Osteoblast (primary cell): ENCODE results near the gene GPC5. TPM values are rescaled to one million over a fixed set of nuclear protein-coding genes. Genes with fewer than 3 reads are reported as not detected.

Experiments
- DNase-seq: peaks from one replicate; pipeline ENCODE4 v3.0.0; 2011; ENCODE audit warnings: low spot score, mixed read lengths; ENCODE audit not compliant: insufficient read length; ENCODE audit errors: missing footprints
- H2AFZ ChIP-seq: 2 replicates; pipeline ENCODE4 v1.6.0; 2011; ENCODE audit warnings: mild to moderate bottlenecking, low read length
- H3K27ac ChIP-seq: 2 replicates; pipeline ENCODE4 v1.5.1; 2011; ENCODE audit warnings: mild to moderate bottlenecking, low read depth, low read length, moderate library complexity
- H3K27me3 ChIP-seq: 2 replicates; pipeline ENCODE4 v1.6.0; 2012; ENCODE audit warnings: mild to moderate bottlenecking, control low read depth, inconsistent platforms, low read length, moderate library complexity; ENCODE audit not compliant: insufficient read depth
- H3K36me3 ChIP-seq: 2 replicates; pipeline ENCODE4 v1.5.1; 2011; ENCODE audit warnings: mild to moderate bottlenecking, low read length, control low read depth, moderate library complexity; ENCODE audit not compliant: insufficient read depth
- H3K4me1 ChIP-seq: 2 replicates; pipeline ENCODE4 v1.5.1; 2011; ENCODE audit warnings: mild to moderate bottlenecking, low read length, control low read depth, moderate library complexity; ENCODE audit not compliant: insufficient read depth
- H3K4me2 ChIP-seq: 2 replicates; pipeline ENCODE4 v1.6.0; 2011; ENCODE audit warnings: mild to moderate bottlenecking, low read length; ENCODE audit not compliant: insufficient read depth
- H3K4me3 ChIP-seq: fragments of 200-600 bp; sonication (generic); 3 replicates; pipeline ENCODE4 v1.5.1; 2012; ENCODE audit warnings: mild to moderate bottlenecking, low read length, inconsistent platforms; ENCODE audit not compliant: insufficient read depth
- H3K79me2 ChIP-seq: 2 replicates; pipeline ENCODE4 v1.6.0; 2012; ENCODE audit warnings: mild to moderate bottlenecking, low read length, control low read depth, inconsistent platforms; ENCODE audit not compliant: insufficient read depth
- H3K9me3 ChIP-seq: 2 replicates; pipeline ENCODE4 v1.5.1; 2011; ENCODE audit warnings: low read depth, low read length, control low read depth
- H4K20me1 ChIP-seq: 2 replicates; pipeline ENCODE4 v1.6.0; 2012; ENCODE audit warnings: mild to moderate bottlenecking, low read length, control low read depth; ENCODE audit not compliant: insufficient read depth
- total RNA-seq: library from RNA; depleted of rRNA; stranded (reverse); fragments of >200 nt; gene quantifications from 2 replicates; pipeline ENCODE4 v1.2.3, GENCODE V29; 2012
- TF ChIP-seq, protein P1 (sequence below): IDR thresholded peaks from 2 replicates; pipeline ENCODE4 v1.5.1; 2011; ENCODE audit warnings: mild to moderate bottlenecking, low read depth, low read length, moderate library complexity; ENCODE audit errors: extremely low read depth

Gene GPC5
- total RNA-seq, 1 donor = 0.36 TPM

DNA sequence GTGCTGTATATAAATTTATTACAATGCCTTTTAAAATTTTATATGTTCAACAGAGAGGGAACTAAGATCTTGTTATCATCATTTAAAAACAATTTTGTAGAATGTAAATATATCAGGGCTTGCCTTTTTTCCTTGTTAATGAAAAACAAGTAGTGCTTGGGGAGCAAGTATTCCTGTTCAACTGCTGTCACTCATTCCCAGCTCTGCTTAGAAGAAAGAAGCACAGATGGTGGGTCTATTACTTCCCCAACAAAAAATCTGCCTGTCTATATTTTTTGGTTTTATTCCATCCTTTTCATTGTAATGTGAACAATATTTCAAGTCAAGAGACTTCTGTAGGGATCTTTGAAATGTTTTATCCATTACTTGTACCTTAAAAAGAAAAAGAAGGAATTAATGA, 503.9 kb downstream of the GPC5 start:
- no peaks in the 10 kb centered on the region for H3K4me1 ChIP-seq
- no peaks in the 10 kb centered on the region for H4K20me1 ChIP-seq
- H3K79me2 ChIP-seq = no peaks in the 10 kb centered on the region
- TF ChIP-seq, protein P1, sequence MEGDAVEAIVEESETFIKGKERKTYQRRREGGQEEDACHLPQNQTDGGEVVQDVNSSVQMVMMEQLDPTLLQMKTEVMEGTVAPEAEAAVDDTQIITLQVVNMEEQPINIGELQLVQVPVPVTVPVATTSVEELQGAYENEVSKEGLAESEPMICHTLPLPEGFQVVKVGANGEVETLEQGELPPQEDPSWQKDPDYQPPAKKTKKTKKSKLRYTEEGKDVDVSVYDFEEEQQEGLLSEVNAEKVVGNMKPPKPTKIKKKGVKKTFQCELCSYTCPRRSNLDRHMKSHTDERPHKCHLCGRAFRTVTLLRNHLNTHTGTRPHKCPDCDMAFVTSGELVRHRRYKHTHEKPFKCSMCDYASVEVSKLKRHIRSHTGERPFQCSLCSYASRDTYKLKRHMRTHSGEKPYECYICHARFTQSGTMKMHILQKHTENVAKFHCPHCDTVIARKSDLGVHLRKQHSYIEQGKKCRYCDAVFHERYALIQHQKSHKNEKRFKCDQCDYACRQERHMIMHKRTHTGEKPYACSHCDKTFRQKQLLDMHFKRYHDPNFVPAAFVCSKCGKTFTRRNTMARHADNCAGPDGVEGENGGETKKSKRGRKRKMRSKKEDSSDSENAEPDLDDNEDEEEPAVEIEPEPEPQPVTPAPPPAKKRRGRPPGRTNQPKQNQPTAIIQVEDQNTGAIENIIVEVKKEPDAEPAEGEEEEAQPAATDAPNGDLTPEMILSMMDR = no peak
- no peak overlapping the region for H3K4me3 ChIP-seq
- no peaks in the 10 kb centered on the region for H3K27me3 ChIP-seq
- no peak overlapping the region for H3K4me2 ChIP-seq
- H3K9me3 ChIP-seq = peaks cover 2% of the 10 kb centered on the region
- H3K27ac ChIP-seq = no peak overlapping the region
- H2AFZ ChIP-seq = no peak overlapping the region
- no peaks in the 10 kb centered on the region for H3K36me3 ChIP-seq
- DNase-seq = no peak

DNA sequence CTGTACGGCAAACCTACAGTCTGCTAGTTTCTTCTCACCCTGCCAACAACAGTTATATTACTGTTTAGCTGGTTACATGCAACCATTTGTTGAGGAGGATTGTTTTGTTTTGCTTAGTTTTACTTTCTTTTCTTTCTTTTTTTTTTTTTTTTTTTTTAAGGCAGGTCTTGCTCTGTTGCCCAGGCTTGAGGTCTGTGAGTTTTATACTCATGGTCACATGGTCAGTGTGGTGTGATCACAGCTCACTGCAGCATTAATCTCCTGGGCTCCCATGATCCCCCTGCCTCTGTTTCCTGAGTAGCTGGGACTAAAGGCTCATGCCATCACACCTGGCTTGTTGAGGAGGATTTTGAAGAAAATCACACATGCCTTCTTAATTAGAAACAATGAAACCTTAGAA, 505.6 kb downstream of the GPC5 start:
- H4K20me1 ChIP-seq = no peaks in the 10 kb centered on the region
- H3K4me2 ChIP-seq = no peak overlapping the region
- no peaks in the 10 kb centered on the region for H3K36me3 ChIP-seq
- no peaks in the 10 kb centered on the region for H3K4me1 ChIP-seq
- H2AFZ ChIP-seq = no peak overlapping the region
- no peak overlapping the region for H3K27ac ChIP-seq
- no peaks in the 10 kb centered on the region for H3K27me3 ChIP-seq
- TF ChIP-seq, protein P1 = no peak
- DNase-seq = no peak
- peaks cover 2% of the 10 kb centered on the region for H3K9me3 ChIP-seq
- H3K79me2 ChIP-seq = no peaks in the 10 kb centered on the region
- H3K4me3 ChIP-seq = no peak overlapping the region

DNA sequence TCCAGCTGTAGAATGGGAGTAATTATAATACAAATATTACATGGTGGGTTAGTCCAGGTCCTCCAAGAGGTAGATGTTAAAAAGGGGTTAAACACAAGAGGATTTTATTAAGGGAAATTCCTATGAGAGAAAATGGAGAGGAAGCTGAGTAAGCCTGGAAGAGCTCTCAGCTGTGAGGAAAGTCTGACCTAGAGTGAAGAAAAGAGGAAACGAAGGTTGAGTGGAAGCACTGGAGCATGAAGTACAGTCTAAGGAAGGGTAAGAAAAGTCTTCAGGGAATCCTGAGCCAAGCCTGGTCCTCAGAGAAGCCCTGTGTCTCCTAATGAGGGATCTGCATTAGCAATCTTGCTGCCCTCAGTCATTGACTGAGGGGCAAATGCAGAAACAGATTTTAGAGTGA, 506.2 kb downstream of the GPC5 start:
- peaks cover 2% of the 10 kb centered on the region for H3K9me3 ChIP-seq

DNA sequence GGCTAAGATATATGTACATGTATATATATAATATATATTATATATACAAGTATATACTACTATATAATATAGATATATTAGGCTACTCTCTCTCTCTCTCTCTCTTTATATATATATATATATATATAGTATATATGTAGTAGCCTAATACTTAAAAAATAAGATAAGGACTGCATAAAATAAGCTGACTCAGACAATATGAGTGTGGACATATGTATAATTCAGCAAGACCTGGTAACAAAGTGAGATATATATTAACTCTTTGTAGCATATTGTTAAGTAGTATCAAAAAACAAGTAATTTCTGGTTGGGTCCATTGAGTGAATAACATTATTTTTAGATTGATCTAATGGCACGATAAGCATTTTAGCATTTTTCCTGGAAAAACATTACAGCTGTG, 509.0 kb downstream of the GPC5 start:
- Histone ChIP-seq H3K9me3 (peaks cover 4% of the 10 kb centered on the region), H3K4me1 (no peaks in the 10 kb centered on the region)

More for the DNA sequence above, 506.2 kb downstream of the GPC5 start:
- Histone ChIP-seq H2AFZ (no peak overlapping the region), H3K79me2 (no peaks in the 10 kb centered on the region), H3K4me2 (no peak overlapping the region), H3K4me3 (no peak overlapping the region), H3K36me3 (no peaks in the 10 kb centered on the region), H3K27me3 (no peaks in the 10 kb centered on the region), H3K4me1 (no peaks in the 10 kb centered on the region), H3K27ac (no peak overlapping the region), H4K20me1 (no peaks in the 10 kb centered on the region)
- TF ChIP-seq, protein P1 = no peak
- no peak for DNase-seq

More for the DNA sequence above, 509.0 kb downstream of the GPC5 start:
- Histone ChIP-seq H3K79me2 (no peaks in the 10 kb centered on the region), H2AFZ (no peak overlapping the region), H3K36me3 (no peaks in the 10 kb centered on the region), H3K27ac (no peak overlapping the region), H3K4me2 (no peak overlapping the region), H4K20me1 (no peaks in the 10 kb centered on the region), H3K4me3 (no peak overlapping the region), H3K27me3 (no peaks in the 10 kb centered on the region)
- no peak for DNase-seq
- TF ChIP-seq, protein P1 = no peak
